Measurements from ENCODE around the gene PRR16. TPM values are rescaled to one million over a fixed set of nuclear protein-coding genes. Genes with fewer than 3 reads are reported as not detected.

PRR16 gene
- total RNA-seq = 10 to 100 TPM in 3 of 4 donors, 1 to 10 TPM in 1; 8.3 to 12.1 (median 10.5) TPM

- no peak for TF ChIP-seq CTCF (IDR thresholded peaks at IDR 0.05; ENCODE audit: low read depth)
Observed at GRCh38 chr5:120463991-120464626, at the start of gene PRR16. TSS of gene PRR16 (plus strand) at chr5:120464300.

- TF ChIP-seq CTCF (IDR thresholded peaks at IDR 0.05; ENCODE audit: low read depth) = no peak
Observed at GRCh38 chr5:120415985-120416384, 48.1 kb upstream of the PRR16 start.

DNA sequence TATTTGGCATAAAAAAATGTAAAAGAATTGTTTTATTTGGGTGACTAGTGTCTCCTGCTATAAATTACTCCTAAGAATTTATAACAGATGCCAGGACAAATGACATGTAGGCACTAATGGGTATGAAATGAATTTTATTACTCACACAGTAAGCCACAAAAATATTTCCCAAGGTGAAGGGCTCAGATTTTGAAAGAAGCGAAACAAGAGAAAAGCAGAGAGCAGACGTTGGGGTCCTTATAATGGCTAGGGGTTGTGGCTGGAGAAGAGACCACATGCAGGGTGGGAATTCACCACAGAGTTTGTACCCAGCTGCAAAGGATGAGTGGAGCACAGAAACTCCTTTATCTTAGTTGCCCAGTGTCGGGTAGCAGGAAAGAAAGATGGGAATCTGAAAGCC lies 45.0 kb upstream of the PRR16 start:
- no peak for TF ChIP-seq CTCF (IDR thresholded peaks at IDR 0.05; ENCODE audit: low read depth)

DNA sequence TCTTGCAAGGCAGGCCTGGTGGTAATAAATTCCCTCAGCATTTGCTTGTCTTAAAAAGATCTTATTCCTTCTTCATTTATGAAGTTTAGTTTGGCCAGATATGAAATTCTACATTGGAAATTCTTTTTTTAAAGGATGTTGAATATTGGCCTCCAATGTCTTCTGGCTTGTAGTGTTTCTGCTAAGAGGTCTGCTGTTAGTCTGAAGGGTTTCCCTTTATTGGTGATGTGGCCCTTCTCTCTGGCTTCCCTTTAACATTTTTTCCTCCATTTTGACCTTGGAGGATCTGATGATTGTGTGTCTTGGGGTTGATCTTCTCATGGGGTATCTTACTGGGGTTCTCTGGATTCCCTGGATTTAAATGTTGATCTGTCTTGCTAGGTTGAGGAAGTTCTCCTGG lies 33.5 kb upstream of the PRR16 start:
- no peak for TF ChIP-seq CTCF (IDR thresholded peaks at IDR 0.05; ENCODE audit: low read depth)

GRCh38 chr5:120432861-120433260 lies 31.2 kb upstream of the PRR16 start:
- no peak for TF ChIP-seq CTCF (IDR thresholded peaks at IDR 0.05; ENCODE audit: low read depth)

DNA sequence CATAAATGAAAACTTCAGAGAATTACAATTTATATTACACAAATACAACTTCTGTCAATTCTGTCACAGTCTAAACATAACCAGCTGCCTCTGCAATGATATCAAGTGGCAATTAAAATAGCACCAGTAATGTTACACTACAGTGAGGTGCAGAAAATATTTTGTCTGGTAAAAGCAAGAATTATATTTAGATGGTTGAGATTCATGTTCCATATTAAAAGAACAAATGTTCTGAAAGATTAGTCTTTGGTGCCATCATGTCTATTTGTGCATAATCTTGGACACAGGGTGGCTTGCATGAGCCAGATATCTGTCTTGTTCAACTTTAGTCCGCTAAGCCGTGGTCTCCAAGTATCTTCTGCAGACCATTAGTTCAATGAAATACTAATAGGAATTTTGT lies 29.0 kb upstream of the PRR16 start:
- no peak for TF ChIP-seq CTCF (IDR thresholded peaks at IDR 0.05; ENCODE audit: low read depth)

GRCh38 chr5:120436996-120437395 lies 27.1 kb upstream of the PRR16 start:
- TF ChIP-seq CTCF (IDR thresholded peaks at IDR 0.05; ENCODE audit: low read depth) = no peak

Data from subcutaneous adipose tissue (tissue), 4 donors.